Skeletal muscle cell (primary cell): ENCODE results near the gene ST6GALNAC2.
"Not testable (repeated sequence)": the region's sequence is repeated elsewhere in the genome, so short reads cannot be mapped to it uniquely, and the experiment has no call there.

Experiments used
- DNase-seq: peaks from one replicate; pipeline ENCODE4 v3.0.0-alpha.2; 2010; ENCODE audit warnings: low read depth
- H3K4me3 ChIP-seq: 2 replicates; pipeline ENCODE4 v1.5.1; 2011; ENCODE audit warnings: low read depth, mild to moderate bottlenecking, control low read depth, low read length, moderate library complexity

Gene ST6GALNAC2

GRCh38 chr17:76574166-76574565 lies 11.5 kb downstream of the ST6GALNAC2 start:
- no peak for DNase-seq
- no peak overlapping the region for H3K4me3 ChIP-seq

GRCh38 chr17:76573096-76573495 lies 12.6 kb downstream of the ST6GALNAC2 start:
- no peak for DNase-seq
- H3K4me3 ChIP-seq, result no peak overlapping the region

- DNase-seq, result no peak
Observed at GRCh38 chr17:76572201-76572910, 13.3 kb downstream of the ST6GALNAC2 start.

GRCh38 chr17:76570877-76571471 lies 14.7 kb downstream of the ST6GALNAC2 start:
- H3K4me3 ChIP-seq, result no peak overlapping the region
- no peak for DNase-seq

More at GRCh38 chr17:76572201-76572910, 13.3 kb downstream of the ST6GALNAC2 start:
- no peak overlapping the region for H3K4me3 ChIP-seq

- H3K4me3 ChIP-seq, result no peak overlapping the region
- no peak for DNase-seq
Observed at GRCh38 chr17:76570457-76570856, 15.2 kb downstream of the ST6GALNAC2 start.

- no peak overlapping the region for H3K4me3 ChIP-seq
- DNase-seq, result no peak
Observed at GRCh38 chr17:76569607-76570279, 15.9 kb downstream of the ST6GALNAC2 start.

- DNase-seq, result no peak
- H3K4me3 ChIP-seq, result no peak overlapping the region
Observed at GRCh38 chr17:76568811-76569221, 16.8 kb downstream of the ST6GALNAC2 start.

- H3K4me3 ChIP-seq, result no peak overlapping the region
- no peak for DNase-seq
Observed at GRCh38 chr17:76567634-76568432, 17.8 kb downstream of the ST6GALNAC2 start.

GRCh38 chr17:76566988-76567431 lies 18.6 kb downstream of the ST6GALNAC2 start:
- no peak overlapping the region for H3K4me3 ChIP-seq
- DNase-seq, result no peak

- no peak overlapping the region for H3K4me3 ChIP-seq
- no peak for DNase-seq
Observed at GRCh38 chr17:76566613-76566943, 19.1 kb downstream of the ST6GALNAC2 start.

- no peak for DNase-seq
- no peak overlapping the region for H3K4me3 ChIP-seq
Observed at GRCh38 chr17:76565728-76566612, 19.7 kb downstream of the ST6GALNAC2 start.

GRCh38 chr17:76564991-76565727 lies 20.5 kb downstream of the ST6GALNAC2 start:
- not testable (repeated sequence) for H3K4me3 ChIP-seq, DNase-seq

- not testable (repeated sequence) for DNase-seq, H3K4me3 ChIP-seq
Observed at GRCh38 chr17:76563359-76563758, 22.3 kb downstream of the ST6GALNAC2 start.

- no peak overlapping the region for H3K4me3 ChIP-seq
- DNase-seq, result peak; percentile 56
Observed at GRCh38 chr17:76562734-76563148, 22.9 kb downstream of the ST6GALNAC2 start.

- H3K4me3 ChIP-seq, result no peak overlapping the region
- no peak for DNase-seq
Observed at GRCh38 chr17:76561799-76562268, 23.8 kb downstream of the ST6GALNAC2 start.

- no peak for DNase-seq
- no peak overlapping the region for H3K4me3 ChIP-seq
Observed at GRCh38 chr17:76561332-76561731, 24.3 kb downstream of the ST6GALNAC2 start.

GRCh38 chr17:76560877-76561221 lies 24.8 kb downstream of the ST6GALNAC2 start:
- no peak for DNase-seq
- no peak overlapping the region for H3K4me3 ChIP-seq
